ENCODE measurements around the gene SEC14L5. TPM values are rescaled to one million over a fixed set of nuclear protein-coding genes. Genes with fewer than 3 reads are reported as not detected.

SEC14L5 gene
- polyA plus RNA-seq, 1 experiment = 0.05 TPM

- no peak for TF ChIP-seq CTCF (IDR thresholded peaks at IDR 0.05; ENCODE audit: low read depth, low read length)
- ChIA-PET CTCF (no interaction called here), POLR2A (interaction anchor here (0.6 kb wide), 1 partner anchor 205 kb away, joined by 5 read pairs; the partner anchor contains the start of gene ROGDI)
These were observed 49.1 kb downstream of the SEC14L5 start for GRCh38 chr16:5007256-5007655.

GRCh38 chr16:5008311-5008731, 50.2 kb downstream of the SEC14L5 start:
- CTCF ChIA-PET = no interaction called here
- no peak for DNase-seq (ENCODE audit: low read depth, low spot score)

More at GRCh38 chr16:5007256-5007655, 49.1 kb downstream of the SEC14L5 start:
- peaks cover 22% of the 10 kb centered on the region for H3K27me3 ChIP-seq (ENCODE audit: control insufficient read depth, insufficient read depth, low read length)
- no peak for DNase-seq (ENCODE audit: low read depth, low spot score)
- H3K9me3 ChIP-seq (ENCODE audit: control insufficient read depth, insufficient read depth, low read length) = no peaks in the 10 kb centered on the region
- H3K27ac ChIP-seq (ENCODE audit: low read depth, low read length) = no peak overlapping the region
- H3K4me3 ChIP-seq (ENCODE audit: low read depth, low read length) = no peak overlapping the region

GRCh38 chr16:5010576-5011329, 52.6 kb downstream of the SEC14L5 start:
- Histone ChIP-seq H3K4me3 (ENCODE audit: low read depth, low read length) (no peak overlapping the region), H3K27me3 (ENCODE audit: control insufficient read depth, insufficient read depth, low read length) (peaks cover 16% of the 10 kb centered on the region), H3K27ac (ENCODE audit: low read depth, low read length) (no peak overlapping the region), H3K9me3 (ENCODE audit: control insufficient read depth, insufficient read depth, low read length) (no peaks in the 10 kb centered on the region; the same call in 1 of the 2 replicates)
- POLR2A ChIA-PET = interaction anchor here (0.6 kb wide), 1 partner anchor 15 kb away, joined by 6 read pairs; no protein-coding TSS in a partner anchor
- TF ChIP-seq CTCF (IDR thresholded peaks at IDR 0.05; ENCODE audit: low read depth, low read length) = no peak
- CTCF ChIA-PET = no interaction called here
- DNase-seq (ENCODE audit: low read depth, low spot score) = no peak

More at GRCh38 chr16:5008311-5008731, 50.2 kb downstream of the SEC14L5 start:
- Histone ChIP-seq H3K4me3 (ENCODE audit: low read depth, low read length) (no peak overlapping the region), H3K27me3 (ENCODE audit: control insufficient read depth, insufficient read depth, low read length) (peaks cover 20% of the 10 kb centered on the region), H3K27ac (ENCODE audit: low read depth, low read length) (no peak overlapping the region), H3K9me3 (ENCODE audit: control insufficient read depth, insufficient read depth, low read length) (no peaks in the 10 kb centered on the region)
- no peak for TF ChIP-seq CTCF (IDR thresholded peaks at IDR 0.05; ENCODE audit: low read depth, low read length)
- POLR2A ChIA-PET = interaction anchor here (0.5 kb wide), 1 partner anchor 9 kb away, joined by 4 read pairs; no protein-coding TSS in a partner anchor

- no peak for DNase-seq (ENCODE audit: low read depth, low spot score)
- no peak for TF ChIP-seq CTCF (IDR thresholded peaks at IDR 0.05; ENCODE audit: low read depth, low read length)
- Histone ChIP-seq H3K4me3 (ENCODE audit: low read depth, low read length) (no peak overlapping the region), H3K9me3 (ENCODE audit: control insufficient read depth, insufficient read depth, low read length) (no peaks in the 10 kb centered on the region; the same call in 1 of the 2 replicates), H3K27me3 (ENCODE audit: control insufficient read depth, insufficient read depth, low read length) (peaks cover 12% of the 10 kb centered on the region), H3K27ac (ENCODE audit: low read depth, low read length) (no peak overlapping the region)
- ChIA-PET CTCF (no interaction called here), POLR2A (no interaction called here)
These were observed 53.5 kb downstream of the SEC14L5 start for GRCh38 chr16:5011637-5012036.

- no peaks in the 10 kb centered on the region; the same call in 1 of the 2 replicates for H3K9me3 ChIP-seq (ENCODE audit: control insufficient read depth, insufficient read depth, low read length)
- no peak for DNase-seq (ENCODE audit: low read depth, low spot score)
- CTCF ChIA-PET = no interaction called here
- peaks cover 18% of the 10 kb centered on the region for H3K27me3 ChIP-seq (ENCODE audit: control insufficient read depth, insufficient read depth, low read length)
- no peak overlapping the region for H3K27ac ChIP-seq (ENCODE audit: low read depth, low read length)
- TF ChIP-seq CTCF (IDR thresholded peaks at IDR 0.05; ENCODE audit: low read depth, low read length) = no peak
- POLR2A ChIA-PET = no interaction called here
- H3K4me3 ChIP-seq (ENCODE audit: low read depth, low read length) = no peak overlapping the region
These were observed 54.8 kb downstream of the SEC14L5 start for GRCh38 chr16:5012887-5013286.

Measured in AG04450 (cell line).